ENCODE data around the gene RAB40C.
"Not testable (repeated sequence)": the region's sequence is repeated elsewhere in the genome, so short reads cannot be mapped to it uniquely, and the experiment has no call there.

- TF ChIP-seq POLR2A, CTCF, EP300, POLR2AphosphoS5 (IDR thresholded peaks at IDR 0.05): not testable (repeated sequence)
Measured at GRCh38 chr16:597655-598054, 7.8 kb downstream of the RAB40C start.

Data from sigmoid colon (tissue), 4 donors.